ENCODE results near the gene ALX3.

Gene ALX3

GRCh38 chr1:110114173-110114572 is 43.7 kb upstream of the ALX3 start:
- Histone ChIP-seq H3K23ac (ENCODE audit: low read length in 2 of 2) (no peak overlapping the region), H3K36me3 (ENCODE audit: control insufficient read depth in 1 of 2, insufficient read depth in 2 of 2, low read depth in 1 of 2, low read length in 2 of 2) (no peaks in the 10 kb centered on the region), H3K14ac (ENCODE audit: low read length in 2 of 2) (no peak overlapping the region), H3K4me1 (ENCODE audit: control insufficient read depth, insufficient read depth, low read depth, low read length) (no peaks in the 10 kb centered on the region), H4K91ac (ENCODE audit: low read length) (no peak overlapping the region), H3K27ac (ENCODE audit: low read length, poor library complexity, severe bottlenecking) (no peak overlapping the region), H2AFZ (ENCODE audit: low read depth, low read length) (no peak overlapping the region), H2AK5ac (ENCODE audit: low read length, severe bottlenecking) (no peak overlapping the region), H3K4ac (ENCODE audit: low read depth in 1 of 2, low read length in 2 of 2) (no peak overlapping the region), H3K9me3 (ENCODE audit: control insufficient read depth, low read length) (no peaks in the 10 kb centered on the region), H3K79me1 (replicated peaks; ENCODE audit: low read length, poor library complexity, severe bottlenecking) (no peaks in the 10 kb centered on the region), H2BK5ac (ENCODE audit: low read depth, low read length, poor library complexity, severe bottlenecking) (no peak overlapping the region), H3K27me3 (ENCODE audit: control insufficient read depth in 1 of 2, insufficient read depth in 1 of 2, low read length in 2 of 2) (peaks cover 34 to 60% of the 10 kb centered on the region in 2 experiments), H3K4me3 (ENCODE audit: insufficient read depth in 1 of 2, low read depth in 1 of 2, low read length in 2 of 2) (no peak overlapping the region), H3K4me2 (ENCODE audit: low read length, poor library complexity, severe bottlenecking) (no peak overlapping the region), H4K8ac (ENCODE audit: low read length) (no peak overlapping the region), H2BK12ac (ENCODE audit: low read length in 2 of 2) (no peak overlapping the region), H3K18ac (ENCODE audit: low read depth in 1 of 2, low read length in 2 of 2) (no peak overlapping the region), H2BK15ac (ENCODE audit: low read depth, poor library complexity, severe bottlenecking) (no peak overlapping the region), H2BK120ac (ENCODE audit: low read depth, low read length) (no peak overlapping the region), H3K9ac (ENCODE audit: low read length) (no peak overlapping the region)
- no peak for DNase-seq
- WGBS: 85% methylated on average over 5 of the region's 5 CpGs

GRCh38 chr1:110113551-110113950 is 43.1 kb upstream of the ALX3 start:
- H2AFZ ChIP-seq (ENCODE audit: low read depth, low read length): no peak overlapping the region
- H4K91ac ChIP-seq (ENCODE audit: low read length): no peak overlapping the region
- no peaks in the 10 kb centered on the region for H3K79me1 ChIP-seq (replicated peaks; ENCODE audit: low read length, poor library complexity, severe bottlenecking)
- no peak overlapping the region for H3K4me2 ChIP-seq (ENCODE audit: low read length, poor library complexity, severe bottlenecking)
- no peak overlapping the region for H3K9ac ChIP-seq (ENCODE audit: low read length)
- H3K14ac ChIP-seq (ENCODE audit: low read length in 2 of 2): no peak overlapping the region
- WGBS: 63% methylated on average over 5 of the region's 5 CpGs
- H2BK12ac ChIP-seq (ENCODE audit: low read length in 2 of 2): no peak overlapping the region
- no peak overlapping the region for H3K4ac ChIP-seq (ENCODE audit: low read depth in 1 of 2, low read length in 2 of 2)
- peaks cover 34 to 67% of the 10 kb centered on the region in 2 experiments for H3K27me3 ChIP-seq (ENCODE audit: control insufficient read depth in 1 of 2, insufficient read depth in 1 of 2, low read length in 2 of 2)
- H3K27ac ChIP-seq (ENCODE audit: low read length, poor library complexity, severe bottlenecking): no peak overlapping the region
- H3K4me1 ChIP-seq (ENCODE audit: control insufficient read depth, insufficient read depth, low read depth, low read length): no peaks in the 10 kb centered on the region
- H3K4me3 ChIP-seq (ENCODE audit: insufficient read depth in 1 of 2, low read depth in 1 of 2, low read length in 2 of 2): no peak overlapping the region
- no peak overlapping the region for H4K8ac ChIP-seq (ENCODE audit: low read length)
- no peaks in the 10 kb centered on the region for H3K9me3 ChIP-seq (ENCODE audit: control insufficient read depth, low read length)
- H3K23ac ChIP-seq (ENCODE audit: low read length in 2 of 2): no peak overlapping the region
- DNase-seq: no peak
- no peak overlapping the region for H3K18ac ChIP-seq (ENCODE audit: low read depth in 1 of 2, low read length in 2 of 2)
- H3K36me3 ChIP-seq (ENCODE audit: control insufficient read depth in 1 of 2, insufficient read depth in 2 of 2, low read depth in 1 of 2, low read length in 2 of 2): no peaks in the 10 kb centered on the region
- H2BK15ac ChIP-seq (ENCODE audit: low read depth, poor library complexity, severe bottlenecking): no peak overlapping the region
- H2BK120ac ChIP-seq (ENCODE audit: low read depth, low read length): no peak overlapping the region
- no peak overlapping the region for H2BK5ac ChIP-seq (ENCODE audit: low read depth, low read length, poor library complexity, severe bottlenecking)
- no peak overlapping the region for H2AK5ac ChIP-seq (ENCODE audit: low read length, severe bottlenecking)

DNA sequence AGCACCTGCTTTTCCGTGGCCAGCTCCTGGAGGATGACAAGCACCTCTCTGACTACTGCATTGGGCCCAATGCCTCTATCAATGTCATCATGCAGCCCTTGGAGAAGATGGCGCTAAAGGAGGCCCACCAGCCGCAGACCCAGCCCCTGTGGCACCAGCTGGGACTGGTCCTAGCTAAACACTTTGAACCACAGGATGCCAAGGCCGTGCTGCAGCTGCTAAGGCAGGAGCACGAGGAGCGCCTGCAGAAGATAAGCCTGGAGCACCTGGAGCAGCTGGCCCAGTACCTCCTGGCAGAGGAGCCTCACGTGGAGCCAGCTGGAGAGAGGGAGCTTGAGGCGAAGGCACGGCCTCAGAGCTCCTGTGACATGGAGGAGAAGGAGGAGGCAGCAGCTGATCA is 42.2 kb upstream of the ALX3 start:
- Histone ChIP-seq H2BK12ac (ENCODE audit: low read length in 2 of 2) (no peak overlapping the region), H3K4me2 (ENCODE audit: low read length, poor library complexity, severe bottlenecking) (no peak overlapping the region), H3K4me3 (ENCODE audit: insufficient read depth in 1 of 2, low read depth in 1 of 2, low read length in 2 of 2) (no peak overlapping the region), H2BK5ac (ENCODE audit: low read depth, low read length, poor library complexity, severe bottlenecking) (no peak overlapping the region), H2BK15ac (ENCODE audit: low read depth, poor library complexity, severe bottlenecking) (no peak overlapping the region), H3K14ac (ENCODE audit: low read length in 2 of 2) (no peak overlapping the region), H3K27ac (ENCODE audit: low read length, poor library complexity, severe bottlenecking) (no peak overlapping the region), H2AFZ (ENCODE audit: low read depth, low read length) (no peak overlapping the region), H3K18ac (ENCODE audit: low read depth in 1 of 2, low read length in 2 of 2) (no peak overlapping the region), H3K36me3 (ENCODE audit: control insufficient read depth in 1 of 2, insufficient read depth in 2 of 2, low read depth in 1 of 2, low read length in 2 of 2) (no peaks in the 10 kb centered on the region), H3K4ac (ENCODE audit: low read depth in 1 of 2, low read length in 2 of 2) (no peak overlapping the region), H4K91ac (ENCODE audit: low read length) (no peak overlapping the region), H2BK120ac (ENCODE audit: low read depth, low read length) (no peak overlapping the region), H3K9me3 (ENCODE audit: control insufficient read depth, low read length) (no peaks in the 10 kb centered on the region), H3K9ac (ENCODE audit: low read length) (no peak overlapping the region), H3K79me1 (replicated peaks; ENCODE audit: low read length, poor library complexity, severe bottlenecking) (no peaks in the 10 kb centered on the region), H4K8ac (ENCODE audit: low read length) (no peak overlapping the region), H3K27me3 (ENCODE audit: control insufficient read depth in 1 of 2, insufficient read depth in 1 of 2, low read length in 2 of 2) (peaks cover 34 to 75% of the 10 kb centered on the region in 2 experiments), H3K23ac (ENCODE audit: low read length in 2 of 2) (peak overlapping the region in 1 of 2 experiments; percentile 9), H3K4me1 (ENCODE audit: control insufficient read depth, insufficient read depth, low read depth, low read length) (no peaks in the 10 kb centered on the region), H2AK5ac (ENCODE audit: low read length, severe bottlenecking) (no peak overlapping the region)
- 84% methylated on average over 9 of the region's 9 CpGs for WGBS
- DNase-seq: no peak

DNA sequence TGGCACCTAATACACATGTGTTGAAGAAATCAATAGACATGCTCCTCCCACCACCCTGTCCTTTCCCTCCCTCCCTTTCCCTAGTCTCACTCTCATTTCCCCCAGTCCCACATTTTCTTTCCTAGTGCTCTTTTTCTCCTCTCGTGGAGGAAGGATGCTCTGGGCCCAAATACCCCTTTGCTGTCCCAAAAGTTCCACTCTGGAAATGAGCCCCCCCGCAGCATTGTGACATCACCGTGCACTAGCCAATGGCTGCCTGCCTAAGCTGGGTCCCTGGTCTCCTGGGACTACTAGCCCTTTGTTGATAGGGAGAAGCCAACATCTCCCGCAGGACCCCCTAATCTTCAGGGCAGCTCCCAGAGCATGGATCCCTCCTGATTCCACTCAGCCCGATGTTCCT is 41.7 kb upstream of the ALX3 start, which contains the start of gene UBL4B:
Gene UBL4B, plus strand, starts transcription at position 301 of the 400 bp plus-strand sequence. Its CDS starts 92 bp downstream, at position 393.
- Histone ChIP-seq H3K23ac (ENCODE audit: low read length in 2 of 2) (peak within 1 kb of the TSS in 1 of 2 experiments; percentile 9), H3K18ac (ENCODE audit: low read depth in 1 of 2, low read length in 2 of 2) (no peak within 1 kb of the TSS), H3K4me1 (ENCODE audit: control insufficient read depth, insufficient read depth, low read depth, low read length) (no peaks in the 10 kb centered on the region), H3K4me3 (ENCODE audit: insufficient read depth in 1 of 2, low read depth in 1 of 2, low read length in 2 of 2) (no peak within 1 kb of the TSS), H3K9ac (ENCODE audit: low read length) (no peak within 1 kb of the TSS), H3K9me3 (ENCODE audit: control insufficient read depth, low read length) (no peaks in the 10 kb centered on the region), H2BK12ac (ENCODE audit: low read length in 2 of 2) (no peak within 1 kb of the TSS), H2AFZ (ENCODE audit: low read depth, low read length) (no peak within 1 kb of the TSS), H3K4me2 (ENCODE audit: low read length, poor library complexity, severe bottlenecking) (no peak within 1 kb of the TSS), H3K79me1 (replicated peaks; ENCODE audit: low read length, poor library complexity, severe bottlenecking) (no peaks in the 10 kb centered on the region), H4K91ac (ENCODE audit: low read length) (no peak within 1 kb of the TSS), H3K27me3 (ENCODE audit: control insufficient read depth in 1 of 2, insufficient read depth in 1 of 2, low read length in 2 of 2) (peaks cover 34 to 80% of the 10 kb centered on the region in 2 experiments), H3K27ac (ENCODE audit: low read length, poor library complexity, severe bottlenecking) (no peak within 1 kb of the TSS), H2BK5ac (ENCODE audit: low read depth, low read length, poor library complexity, severe bottlenecking) (no peak within 1 kb of the TSS), H3K14ac (ENCODE audit: low read length in 2 of 2) (no peak within 1 kb of the TSS), H2BK120ac (ENCODE audit: low read depth, low read length) (no peak within 1 kb of the TSS), H4K8ac (ENCODE audit: low read length) (no peak within 1 kb of the TSS), H2AK5ac (ENCODE audit: low read length, severe bottlenecking) (no peak within 1 kb of the TSS), H2BK15ac (ENCODE audit: low read depth, poor library complexity, severe bottlenecking) (no peak within 1 kb of the TSS), H3K4ac (ENCODE audit: low read depth in 1 of 2, low read length in 2 of 2) (no peak within 1 kb of the TSS), H3K36me3 (ENCODE audit: control insufficient read depth in 1 of 2, insufficient read depth in 2 of 2, low read depth in 1 of 2, low read length in 2 of 2) (no peaks in the 10 kb centered on the region)
- WGBS: 90% methylated on average over 5 of the region's 5 CpGs
- DNase-seq: no peak
